Smooth muscle cell (in vitro differentiated cells): ENCODE measurements around the gene UBE3B. TPM values are rescaled to one million over a fixed set of nuclear protein-coding genes. Genes with fewer than 3 reads are reported as not detected.

ENCODE experiments used
- DNase-seq: peaks from one replicate; lab custom pipeline; 2025; ENCODE audit not compliant: unreplicated experiment; lab: John Stamatoyannopoulos, UW
- H2AFZ ChIP-seq: fragments of 200-600 bp; sonication (generic); 2 replicates; pipeline ENCODE4 v1.6.0; 2016; ENCODE audit warnings: antibody characterized with exemption, low read depth, mild to moderate bottlenecking
- H3F3A ChIP-seq: fragments of 200-600 bp; sonication (generic); 2 replicates; pipeline ENCODE4 v1.6.0; 2017; ENCODE audit warnings: antibody characterized with exemption, low read depth
- H3K27ac ChIP-seq: fragments of 200-600 bp; sonication (generic); 2 replicates; pipeline ENCODE4 v1.5.1; 2016; ENCODE audit warnings: low read depth, mild to moderate bottlenecking
- H3K27me3 ChIP-seq: fragments of 200-600 bp; sonication (generic); 2 replicates; pipeline ENCODE4 v1.6.1; 2016; ENCODE audit warnings: low read depth, mild to moderate bottlenecking
- H3K36me3 ChIP-seq: fragments of 200-600 bp; sonication (generic); 2 replicates; pipeline ENCODE4 v1.5.1; 2016; ENCODE audit warnings: low read depth
- H3K4me1 ChIP-seq: fragments of 200-600 bp; sonication (generic); 2 replicates; pipeline ENCODE4 v1.5.1; 2016; ENCODE audit warnings: low read depth
- H3K4me2 ChIP-seq: fragments of 200-600 bp; sonication (generic); 2 replicates; pipeline ENCODE4 v1.6.0; 2016; ENCODE audit warnings: mild to moderate bottlenecking
- H3K4me3 ChIP-seq: fragments of 200-600 bp; sonication (generic); 2 replicates; pipeline ENCODE4 v1.5.1; 2016; ENCODE audit warnings: mild to moderate bottlenecking
- H3K79me2 ChIP-seq: fragments of 200-600 bp; sonication (generic); 2 replicates; pipeline ENCODE4 v1.6.0; 2016; ENCODE audit warnings: low read depth, mild to moderate bottlenecking
- H3K9ac ChIP-seq: fragments of 200-600 bp; sonication (generic); 2 replicates; pipeline ENCODE4 v1.6.0; 2016; ENCODE audit warnings: low read depth
- H3K9me3 ChIP-seq: fragments of 200-600 bp; sonication (generic); replicated peaks from 2 replicates; pipeline ENCODE4 v1.5.1; 2016; ENCODE audit warnings: low read depth
- H4K20me1 ChIP-seq: fragments of 200-600 bp; sonication (generic); 2 replicates; pipeline ENCODE4 v1.6.0; 2016; ENCODE audit warnings: low read depth
- WGBS: methylation state at CpG from one replicate; pipeline ENCODE4 v1.1.7; 2016; ENCODE audit warnings: low lambda C conversion rate; 5-methylcytosine and 5-hydroxymethylcytosine counted together
- polyA plus RNA-seq: library from polyadenylated mRNA; unstranded; fragments of >200 nt; fragmentation: Nextera tagmentation; extraction: Ambion mirVana; gene quantifications from 2 replicates; pipeline ENCODE4 v1.2.1, GENCODE V29; 2016
- total RNA-seq: library from RNA; depleted of rRNA; stranded (reverse); fragments of >200 nt; gene quantifications from 2 replicates; pipeline ENCODE4 v1.2.3, GENCODE V29; 2014
- TF ChIP-seq, protein P1 (sequence below): fragments of 200-600 bp; sonication (generic); IDR thresholded peaks from 2 replicates; pipeline ENCODE4 v1.5.1; 2017; ENCODE audit warnings: borderline replicate concordance, mild to moderate bottlenecking, antibody characterized with exemption; ENCODE audit not compliant: insufficient read depth, poor library complexity, severe bottlenecking

UBE3B gene
- total and polyA plus RNA-seq, 2 experiments from 2014 or later = 21.8 to 62.9 TPM

DNA sequence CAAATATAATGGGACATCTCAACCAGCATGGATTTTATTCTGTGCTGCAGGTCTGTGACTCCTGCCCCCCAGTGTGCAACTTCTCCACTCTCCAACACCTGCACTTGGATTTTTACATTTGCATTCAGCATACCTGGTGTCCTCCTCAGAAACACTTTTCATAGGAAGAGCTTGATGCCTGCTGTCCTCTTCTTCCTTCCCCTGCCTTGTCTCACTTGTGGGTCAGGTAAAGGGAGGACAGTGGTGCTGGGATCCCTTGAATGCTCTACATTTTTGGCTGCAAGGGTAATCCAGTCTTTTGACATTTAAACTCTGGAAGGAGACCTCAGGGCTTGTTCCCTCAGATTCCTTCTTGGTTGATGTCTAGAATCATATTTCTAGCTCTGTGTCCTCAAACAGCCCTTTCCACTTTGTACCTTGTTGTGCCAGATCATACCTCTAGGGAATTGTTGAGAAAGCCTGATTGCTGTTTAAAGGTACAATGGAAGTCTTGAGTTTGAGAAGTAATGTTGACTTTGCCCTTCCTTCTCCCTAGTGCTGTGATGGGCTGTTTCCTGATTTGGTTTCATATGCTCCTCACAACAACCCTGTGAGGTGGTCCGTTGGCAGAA, 12.6 kb downstream of the UBE3B start:
- H4K20me1 ChIP-seq = no peaks in the 10 kb centered on the region
- TF ChIP-seq, protein P1, sequence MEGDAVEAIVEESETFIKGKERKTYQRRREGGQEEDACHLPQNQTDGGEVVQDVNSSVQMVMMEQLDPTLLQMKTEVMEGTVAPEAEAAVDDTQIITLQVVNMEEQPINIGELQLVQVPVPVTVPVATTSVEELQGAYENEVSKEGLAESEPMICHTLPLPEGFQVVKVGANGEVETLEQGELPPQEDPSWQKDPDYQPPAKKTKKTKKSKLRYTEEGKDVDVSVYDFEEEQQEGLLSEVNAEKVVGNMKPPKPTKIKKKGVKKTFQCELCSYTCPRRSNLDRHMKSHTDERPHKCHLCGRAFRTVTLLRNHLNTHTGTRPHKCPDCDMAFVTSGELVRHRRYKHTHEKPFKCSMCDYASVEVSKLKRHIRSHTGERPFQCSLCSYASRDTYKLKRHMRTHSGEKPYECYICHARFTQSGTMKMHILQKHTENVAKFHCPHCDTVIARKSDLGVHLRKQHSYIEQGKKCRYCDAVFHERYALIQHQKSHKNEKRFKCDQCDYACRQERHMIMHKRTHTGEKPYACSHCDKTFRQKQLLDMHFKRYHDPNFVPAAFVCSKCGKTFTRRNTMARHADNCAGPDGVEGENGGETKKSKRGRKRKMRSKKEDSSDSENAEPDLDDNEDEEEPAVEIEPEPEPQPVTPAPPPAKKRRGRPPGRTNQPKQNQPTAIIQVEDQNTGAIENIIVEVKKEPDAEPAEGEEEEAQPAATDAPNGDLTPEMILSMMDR = no peak
- WGBS = 96% methylated on average over 1 of the region's 1 CpG
- no peaks in the 10 kb centered on the region for H3K4me1 ChIP-seq
- peaks cover 35% of the 10 kb centered on the region for H3K36me3 ChIP-seq
- no peaks in the 10 kb centered on the region for H3K9me3 ChIP-seq
- H3K4me2 ChIP-seq = no peak overlapping the region
- DNase-seq = no peak
- H3K79me2 ChIP-seq = no peaks in the 10 kb centered on the region
- H3F3A ChIP-seq = no peaks in the 10 kb centered on the region
- H2AFZ ChIP-seq = no peak overlapping the region
- H3K4me3 ChIP-seq = no peak overlapping the region
- H3K27me3 ChIP-seq = no peaks in the 10 kb centered on the region
- no peak overlapping the region for H3K9ac ChIP-seq
- no peak overlapping the region for H3K27ac ChIP-seq

- Histone ChIP-seq H3K9ac (no peak overlapping the region), H2AFZ (no peak overlapping the region), H3K4me1 (no peaks in the 10 kb centered on the region), H3F3A (no peaks in the 10 kb centered on the region), H4K20me1 (no peaks in the 10 kb centered on the region), H3K27me3 (no peaks in the 10 kb centered on the region), H3K9me3 (no peaks in the 10 kb centered on the region), H3K79me2 (no peaks in the 10 kb centered on the region), H3K4me2 (no peak overlapping the region), H3K4me3 (no peak overlapping the region), H3K27ac (no peak overlapping the region), H3K36me3 (peaks cover 31% of the 10 kb centered on the region)
- TF ChIP-seq, protein P1 = no peak
- 96% methylated on average over 4 of the region's 4 CpGs for WGBS
- no peak for DNase-seq
Measured at GRCh38 chr12:109491671-109492070, 14.2 kb downstream of the UBE3B start.

DNA sequence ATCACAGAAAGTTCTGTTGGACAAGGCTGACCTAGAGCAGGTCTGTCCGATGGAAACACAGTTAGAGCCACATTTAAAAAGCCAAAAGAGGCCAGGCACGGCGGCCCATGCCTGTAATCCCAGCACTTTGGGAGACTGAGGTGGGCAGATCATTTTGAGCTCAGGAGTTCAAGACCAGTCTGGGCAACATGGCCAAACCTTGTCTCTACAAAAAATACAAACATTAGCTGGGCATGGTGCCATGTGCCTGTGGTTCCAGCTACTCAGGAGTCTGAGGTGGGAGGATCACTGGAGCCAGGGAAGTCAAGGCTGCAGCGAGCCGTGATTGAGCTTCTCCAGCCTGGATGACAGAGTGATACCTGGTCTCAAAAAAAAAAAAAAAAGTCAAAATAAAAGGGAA, 14.9 kb downstream of the UBE3B start:
- H3K9me3 ChIP-seq = no peaks in the 10 kb centered on the region
- 90% methylated on average over 5 of the region's 5 CpGs for WGBS
- H4K20me1 ChIP-seq = no peaks in the 10 kb centered on the region
- no peak for DNase-seq
- H3K27me3 ChIP-seq = no peaks in the 10 kb centered on the region
- no peaks in the 10 kb centered on the region for H3K4me1 ChIP-seq
- H3K4me2 ChIP-seq = no peak overlapping the region
- no peak overlapping the region for H3K9ac ChIP-seq
- TF ChIP-seq, protein P1 = no peak
- no peak overlapping the region for H3K27ac ChIP-seq
- no peaks in the 10 kb centered on the region for H3F3A ChIP-seq
- H2AFZ ChIP-seq = no peak overlapping the region
- no peaks in the 10 kb centered on the region for H3K79me2 ChIP-seq
- H3K36me3 ChIP-seq = peaks cover 27% of the 10 kb centered on the region
- H3K4me3 ChIP-seq = no peak overlapping the region

- H3K27me3 ChIP-seq = no peaks in the 10 kb centered on the region
- H3K4me1 ChIP-seq = no peaks in the 10 kb centered on the region
- no peak overlapping the region for H3K4me3 ChIP-seq
- no peak overlapping the region for H3K9ac ChIP-seq
- H3F3A ChIP-seq = no peaks in the 10 kb centered on the region
- no peak overlapping the region for H3K4me2 ChIP-seq
- H4K20me1 ChIP-seq = no peaks in the 10 kb centered on the region
- no peak overlapping the region for H3K27ac ChIP-seq
- TF ChIP-seq, protein P1 = no peak
- no peak for DNase-seq
- H3K36me3 ChIP-seq = peaks cover 19% of the 10 kb centered on the region
- no peaks in the 10 kb centered on the region for H3K9me3 ChIP-seq
- no peak overlapping the region for H2AFZ ChIP-seq
- H3K79me2 ChIP-seq = no peaks in the 10 kb centered on the region
Measured at GRCh38 chr12:109493090-109493489, 15.7 kb downstream of the UBE3B start.
